Pancreas (tissue), 10 donors: ENCODE results near the gene ASH1L. TPM values are rescaled to one million over a fixed set of nuclear protein-coding genes. Genes with fewer than 3 reads are reported as not detected.

Experiments used
- ATAC-seq, 4 donors: fragments of 200-7000 bp; cut with Tn5 transposase; one replicate each; pipeline versions ENCODE4 v1.8.0 to v1.9.1; 2020; ENCODE audit warnings: mild to moderate bottlenecking in 4 of 4, moderate library complexity in 4 of 4
- DNase-seq, 6 donors: peaks; one replicate each; pipeline ENCODE4 v3.0.0-alpha.2; 2020
- FAIRE-seq: peaks from 2 replicates; lab custom pipeline; 2012; peaks lifted over from hg19 to GRCh38; lab: Jason Lieb, UNC
- H3K27ac ChIP-seq, 4 donors: fragments of 200-600 bp; sonication (generic); 1 replicate in 3 of 4; 2 replicates in 1 of 4; pipeline versions ENCODE4 v1.5.0 to v1.8.0; 2020
- H3K27me3 ChIP-seq, 4 donors: fragments of 200-600 bp; one replicate each; pipeline ENCODE4 v1.8.0; 2021
- H3K36me3 ChIP-seq, 3 donors: fragments of 200-600 bp; sonication (generic) in 1 of 3; one replicate each; pipeline versions ENCODE4 v1.5.0 to v1.8.0; 2020 to 2021
- H3K4me1 ChIP-seq, 3 donors: fragments of 200-600 bp; one replicate each; pipeline ENCODE4 v1.8.0; 2021
- H3K4me3 ChIP-seq, 4 donors: fragments of 200-600 bp; sonication (generic) in 2 of 4; one replicate each; pipeline versions ENCODE4 v1.5.0 to v1.8.0; 2020 to 2021
- H3K9me3 ChIP-seq, 4 donors: fragments of 200-600 bp; one replicate each; pipeline ENCODE4 v1.8.0; 2021
- CTCF ChIP-seq, 4 donors: fragments of 200-600 bp; sonication (generic) in 3 of 4; IDR thresholded peaks; one replicate each; pipeline versions ENCODE4 v1.5.0 to v1.8.0; 2021; ENCODE audit warnings: antibody characterized with exemption in 4 of 4
- WGBS, 2 donors: extraction: QIAGEN DNeasy Blood & Tissue Kit; methylation state at CpG; one replicate each; pipeline ENCODE4 v1.1.7; 2013; 5-methylcytosine and 5-hydroxymethylcytosine counted together
- intact Hi-C, 3 donors: fragments of 100-400 bp; cut with DNase I; formaldehyde crosslinking; loops; one replicate each; pipeline versions ENCODE4 v1.11.1 to v1.14.2; 2022
- polyA plus RNA-seq, 2 donors: library from polyadenylated mRNA; stranded (reverse); fragments of 200-250 nt; gene quantifications; one replicate each; pipeline ENCODE4 v1.2.3, GENCODE V29; 2013
- total RNA-seq, 6 donors: library from RNA; stranded (reverse); fragmentation: NEBNext Ultra II Directional in 4 of 6; extraction: Animal tissue kit (Norgen Biotek cat#: 25700) in 4 of 6; gene quantifications; one replicate each; pipeline versions ENCODE4 v1.2.1 to v1.2.4, GENCODE V29; 2021 to 2023
- donor health status: healthy with polysubstance abuse.
- donor health status: DM: no; HTN: no; CAD: no; lungs with moderate emphysema.
- donor health status: DM: no; HTN: no; CAD: no.
- donor health status: control.
- donor health status: control.
- donor health status: Bipolar disorder and iron deficiency.
- donor health status: DM: yes; HTN: yes; CAD: no.
- donor health status: DM: no; HTN: no; CAD: no.
- donor health status: DM: no; HTN: no; CAD: no.
- donor health status: DM: yes; HTN: yes; CAD: no.

Gene ASH1L
- total and polyA plus RNA-seq, 8 donors, result 6.2 to 38.6 (median 22.9) TPM

- peaks cover 5 to 18% (median 13%) of the 10 kb centered on the region in 3 donors for H3K4me1 ChIP-seq
- no peak for FAIRE-seq
Measured at GRCh38 chr1:155529929-155530328, 32.7 kb downstream of the ASH1L start.

DNA sequence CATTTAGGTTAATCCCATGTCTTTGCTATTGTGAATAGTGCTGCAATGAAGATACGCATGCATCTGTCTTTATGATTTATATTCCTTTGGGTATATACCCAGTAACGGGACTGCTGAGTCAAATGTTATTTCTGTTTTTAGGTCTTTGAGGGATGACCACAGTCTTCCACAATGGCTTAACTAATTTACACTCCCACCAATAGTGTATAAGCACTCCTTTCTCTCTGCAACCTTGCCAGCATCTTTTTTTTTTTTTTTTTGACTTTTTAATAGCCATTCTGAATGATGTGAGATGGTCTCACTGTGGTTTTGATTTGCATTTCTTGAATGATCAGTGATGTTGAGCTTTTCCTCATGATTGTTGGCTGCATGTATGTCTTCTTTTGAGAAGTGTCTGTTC, 33.5 kb downstream of the ASH1L start:
- no peak for ATAC-seq
- H3K27me3 ChIP-seq, result no peaks in the 10 kb centered on the region
- no peak overlapping the region for H3K4me3 ChIP-seq
- no peak for TF ChIP-seq CTCF (IDR thresholded peaks at IDR 0.05)
- no peak for FAIRE-seq
- no peaks in the 10 kb centered on the region for H3K36me3 ChIP-seq
- intact Hi-C loops, result no loop called here
- 96 to 100% methylated on average over 2 of the region's 2 CpGs for WGBS, 2 donors
- no peak for DNase-seq
- peaks cover 5 to 10% (median 7%) of the 10 kb centered on the region in 3 donors for H3K4me1 ChIP-seq
- H3K9me3 ChIP-seq, result no peaks in the 10 kb centered on the region
- no peak overlapping the region for H3K27ac ChIP-seq

More at GRCh38 chr1:155529929-155530328, 32.7 kb downstream of the ASH1L start:
- intact Hi-C loops, result no loop called here
- 93 to 98% methylated on average over 3 of the region's 3 CpGs for WGBS, 2 donors
- DNase-seq (no peak), ATAC-seq (no peak)
- no peaks in the 10 kb centered on the region for H3K36me3 ChIP-seq
- H3K9me3 ChIP-seq, result no peaks in the 10 kb centered on the region
- no peaks in the 10 kb centered on the region for H3K27me3 ChIP-seq
- no peak overlapping the region for H3K4me3 ChIP-seq
- no peak for TF ChIP-seq CTCF (IDR thresholded peaks at IDR 0.05)
- no peak overlapping the region for H3K27ac ChIP-seq

DNA sequence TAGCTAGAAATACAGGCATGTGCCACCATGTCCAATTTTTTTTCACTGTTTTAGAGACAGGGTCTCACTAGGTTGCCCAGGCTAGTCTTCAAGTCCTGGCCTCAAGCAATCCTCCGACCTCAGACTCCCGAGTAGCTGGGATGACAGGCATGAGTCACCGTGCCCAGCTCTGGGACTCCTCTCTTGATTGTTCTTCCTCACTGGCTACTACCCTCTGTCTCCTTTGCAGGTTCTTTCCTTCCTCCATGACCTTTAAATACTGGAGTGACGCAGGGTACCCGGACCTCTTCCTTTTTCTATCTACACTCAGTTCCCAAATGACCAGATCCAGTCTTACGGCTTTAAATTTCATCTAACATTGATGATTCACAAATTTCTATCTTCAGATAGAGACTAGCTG, 34.9 kb downstream of the ASH1L start:
- no peaks in the 10 kb centered on the region for H3K27me3 ChIP-seq
- H3K4me3 ChIP-seq, result no peak overlapping the region
- FAIRE-seq (no peak), ATAC-seq (peak in 3 of 4 donors; percentile 12 to 63 (median 45)), DNase-seq (no peak)
- no peak for TF ChIP-seq CTCF (IDR thresholded peaks at IDR 0.05)
- WGBS, 2 donors, result 85 to 90% methylated on average over 6 of the region's 6 CpGs
- no peak overlapping the region for H3K27ac ChIP-seq
- intact Hi-C loops, result no loop called here
- H3K9me3 ChIP-seq, result no peaks in the 10 kb centered on the region
- no peaks in the 10 kb centered on the region for H3K36me3 ChIP-seq
- peaks cover 5 to 9% (median 5%) of the 10 kb centered on the region in 3 donors for H3K4me1 ChIP-seq

GRCh38 chr1:155526356-155526755, 36.2 kb downstream of the ASH1L start:
- WGBS, 2 donors, result 91 to 100% methylated on average over 1 of the region's 1 CpG
- TF ChIP-seq CTCF (IDR thresholded peaks at IDR 0.05), result no peak
- no peaks in the 10 kb centered on the region for H3K36me3 ChIP-seq
- FAIRE-seq (no peak), ATAC-seq (no peak), DNase-seq (no peak)
- H3K4me1 ChIP-seq, result peaks cover 0 to 3% (median 0%) of the 10 kb centered on the region in 3 donors
- intact Hi-C loops, result no loop called here
- H3K9me3 ChIP-seq, result no peaks in the 10 kb centered on the region
- no peaks in the 10 kb centered on the region for H3K27me3 ChIP-seq
- H3K27ac ChIP-seq, result no peak overlapping the region
- no peak overlapping the region for H3K4me3 ChIP-seq

GRCh38 chr1:155522069-155522468, 40.5 kb downstream of the ASH1L start:
- 87 to 95% methylated on average over 2 of the region's 2 CpGs for WGBS, 2 donors
- no peak overlapping the region for H3K4me3 ChIP-seq
- no peak for TF ChIP-seq CTCF (IDR thresholded peaks at IDR 0.05)
- no peaks in the 10 kb centered on the region for H3K4me1 ChIP-seq
- FAIRE-seq (no peak), DNase-seq (no peak), ATAC-seq (no peak)
- intact Hi-C loops, result no loop called here
- H3K27ac ChIP-seq, result no peak overlapping the region
- no peaks in the 10 kb centered on the region for H3K9me3 ChIP-seq
- no peaks in the 10 kb centered on the region for H3K27me3 ChIP-seq
- H3K36me3 ChIP-seq, result no peaks in the 10 kb centered on the region
